ENCODE measurements around the gene CDC42SE1.

The CDC42SE1 gene

GRCh38 chr1:151037032-151037431, 22.4 kb downstream of the CDC42SE1 start:
- H2BK5ac ChIP-seq (ENCODE audit: low read depth, low read length, poor library complexity) = no peak overlapping the region
- H3K9me3 ChIP-seq (ENCODE audit: insufficient read depth, low read depth, low read length) = no peaks in the 10 kb centered on the region
- peaks cover 6 to 7% of the 10 kb centered on the region in 2 experiments for H3K36me3 ChIP-seq (ENCODE audit: control insufficient read depth in 1 of 2, insufficient read depth in 2 of 2, low read length in 2 of 2)
- H3K14ac ChIP-seq (ENCODE audit: low read length) = no peak overlapping the region
- H2BK12ac ChIP-seq (ENCODE audit: low read length) = no peak overlapping the region
- no peak overlapping the region for H3K23ac ChIP-seq (ENCODE audit: low read length)
- no peak overlapping the region for H3K27ac ChIP-seq (ENCODE audit: low read depth, low read length)
- no CpG with 5 or more reads among the region's 6 CpGs for WGBS (ENCODE audit: extremely low coverage, insufficient coverage, insufficient read length)
- DNase-seq = no peak
- peaks cover 0 to 3% of the 10 kb centered on the region in 2 experiments for H3K4me1 ChIP-seq (ENCODE audit: control insufficient read depth in 1 of 2, insufficient read depth in 2 of 2, low read length in 2 of 2)
- H4K91ac ChIP-seq (ENCODE audit: low read depth, low read length) = no peak overlapping the region
- H3K4ac ChIP-seq (ENCODE audit: low read depth, low read length) = no peak overlapping the region
- H4K8ac ChIP-seq (ENCODE audit: low read depth, low read length) = no peak overlapping the region
- H3K79me2 ChIP-seq (ENCODE audit: control insufficient read depth, insufficient read depth, low read length, poor library complexity) = no peaks in the 10 kb centered on the region
- no peak overlapping the region for H3K18ac ChIP-seq (ENCODE audit: low read length)
- H3K79me1 ChIP-seq (ENCODE audit: low read length) = no peaks in the 10 kb centered on the region
- H2AFZ ChIP-seq (ENCODE audit: insufficient read depth, low read length, poor library complexity) = no peak overlapping the region
- H3K9ac ChIP-seq (ENCODE audit: low read length) = no peak overlapping the region
- H3K4me2 ChIP-seq (ENCODE audit: low read length) = no peak overlapping the region
- H2BK120ac ChIP-seq (ENCODE audit: insufficient read depth, low read length, poor library complexity) = no peak overlapping the region
- no peak overlapping the region for H2AK5ac ChIP-seq (ENCODE audit: low read length)
- no peak overlapping the region for H3K4me3 ChIP-seq (ENCODE audit: low read depth, low read length)
- no peaks in the 10 kb centered on the region for H3K27me3 ChIP-seq (ENCODE audit: insufficient read depth, low read length)
- H4K12ac ChIP-seq (ENCODE audit: low read depth, low read length) = no peak overlapping the region

GRCh38 chr1:151036356-151036755, 23.1 kb downstream of the CDC42SE1 start, which contains the start of gene BNIPL:
TSS of gene BNIPL (plus strand) at chr1:151036586. CDS start at chr1:151036726, 140 bp downstream.
- Histone ChIP-seq H4K91ac (ENCODE audit: low read depth, low read length) (no peak within 1 kb of the TSS), H3K4ac (ENCODE audit: low read depth, low read length) (no peak within 1 kb of the TSS), H3K27me3 (ENCODE audit: insufficient read depth, low read length) (no peaks in the 10 kb centered on the region), H3K18ac (ENCODE audit: low read length) (no peak within 1 kb of the TSS), H3K4me1 (ENCODE audit: control insufficient read depth in 1 of 2, insufficient read depth in 2 of 2, low read length in 2 of 2) (peaks cover 0 to 3% of the 10 kb centered on the region in 2 experiments), H2BK5ac (ENCODE audit: low read depth, low read length, poor library complexity) (no peak within 1 kb of the TSS), H4K8ac (ENCODE audit: low read depth, low read length) (no peak within 1 kb of the TSS), H3K9me3 (ENCODE audit: insufficient read depth, low read depth, low read length) (no peaks in the 10 kb centered on the region), H4K12ac (ENCODE audit: low read depth, low read length) (no peak within 1 kb of the TSS), H2BK12ac (ENCODE audit: low read length) (no peak within 1 kb of the TSS), H3K79me1 (ENCODE audit: low read length) (no peaks in the 10 kb centered on the region), H3K23ac (ENCODE audit: low read length) (no peak within 1 kb of the TSS), H3K36me3 (ENCODE audit: control insufficient read depth in 1 of 2, insufficient read depth in 2 of 2, low read length in 2 of 2) (peaks cover 6 to 9% of the 10 kb centered on the region in 2 experiments), H2AFZ (ENCODE audit: insufficient read depth, low read length, poor library complexity) (no peak within 1 kb of the TSS), H3K14ac (ENCODE audit: low read length) (no peak within 1 kb of the TSS), H3K9ac (ENCODE audit: low read length) (no peak within 1 kb of the TSS), H2AK5ac (ENCODE audit: low read length) (no peak within 1 kb of the TSS), H2BK120ac (ENCODE audit: insufficient read depth, low read length, poor library complexity) (no peak within 1 kb of the TSS), H3K79me2 (ENCODE audit: control insufficient read depth, insufficient read depth, low read length, poor library complexity) (no peaks in the 10 kb centered on the region), H3K4me2 (ENCODE audit: low read length) (no peak within 1 kb of the TSS), H3K27ac (ENCODE audit: low read depth, low read length) (no peak within 1 kb of the TSS), H3K4me3 (ENCODE audit: low read depth, low read length) (no peak within 1 kb of the TSS)
- DNase-seq = no peak
- no CpG with 5 or more reads among the region's 2 CpGs for WGBS (ENCODE audit: extremely low coverage, insufficient coverage, insufficient read length)

GRCh38 chr1:151035167-151035566, 24.3 kb downstream of the CDC42SE1 start:
- Histone ChIP-seq H3K27me3 (ENCODE audit: insufficient read depth, low read length) (no peaks in the 10 kb centered on the region), H3K79me1 (ENCODE audit: low read length) (no peaks in the 10 kb centered on the region), H3K14ac (ENCODE audit: low read length) (no peak overlapping the region), H3K27ac (ENCODE audit: low read depth, low read length) (no peak overlapping the region), H3K18ac (ENCODE audit: low read length) (no peak overlapping the region), H3K4me1 (ENCODE audit: control insufficient read depth in 1 of 2, insufficient read depth in 2 of 2, low read length in 2 of 2) (peaks cover 0 to 3% of the 10 kb centered on the region in 2 experiments), H2BK12ac (ENCODE audit: low read length) (no peak overlapping the region), H3K4ac (ENCODE audit: low read depth, low read length) (no peak overlapping the region), H2BK120ac (ENCODE audit: insufficient read depth, low read length, poor library complexity) (no peak overlapping the region), H2AK5ac (ENCODE audit: low read length) (no peak overlapping the region), H3K4me2 (ENCODE audit: low read length) (no peak overlapping the region), H3K4me3 (ENCODE audit: low read depth, low read length) (no peak overlapping the region), H3K9me3 (ENCODE audit: insufficient read depth, low read depth, low read length) (no peaks in the 10 kb centered on the region), H3K79me2 (ENCODE audit: control insufficient read depth, insufficient read depth, low read length, poor library complexity) (no peaks in the 10 kb centered on the region), H4K12ac (ENCODE audit: low read depth, low read length) (no peak overlapping the region), H3K23ac (ENCODE audit: low read length) (no peak overlapping the region), H2BK5ac (ENCODE audit: low read depth, low read length, poor library complexity) (no peak overlapping the region), H4K8ac (ENCODE audit: low read depth, low read length) (no peak overlapping the region), H3K9ac (ENCODE audit: low read length) (no peak overlapping the region), H2AFZ (ENCODE audit: insufficient read depth, low read length, poor library complexity) (no peak overlapping the region), H4K91ac (ENCODE audit: low read depth, low read length) (no peak overlapping the region), H3K36me3 (ENCODE audit: control insufficient read depth in 1 of 2, insufficient read depth in 2 of 2, low read length in 2 of 2) (peaks cover 6 to 10% of the 10 kb centered on the region in 2 experiments)
- no CpG with 5 or more reads among the region's 3 CpGs for WGBS (ENCODE audit: extremely low coverage, insufficient coverage, insufficient read length)
- no peak for DNase-seq

- H3K27me3 ChIP-seq (ENCODE audit: insufficient read depth, low read length) = no peaks in the 10 kb centered on the region
- WGBS (ENCODE audit: extremely low coverage, insufficient coverage, insufficient read length) = no CpG with 5 or more reads among the region's 8 CpGs
- peaks cover 2% of the 10 kb centered on the region for H3K9me3 ChIP-seq (ENCODE audit: insufficient read depth, low read depth, low read length)
- peaks cover 0 to 3% of the 10 kb centered on the region in 2 experiments for H3K4me1 ChIP-seq (ENCODE audit: control insufficient read depth in 1 of 2, insufficient read depth in 2 of 2, low read length in 2 of 2)
- peaks cover 9 to 19% of the 10 kb centered on the region in 2 experiments for H3K36me3 ChIP-seq (ENCODE audit: control insufficient read depth in 1 of 2, insufficient read depth in 2 of 2, low read length in 2 of 2)
- no peak overlapping the region for H3K27ac ChIP-seq (ENCODE audit: low read depth, low read length)
- no peak for DNase-seq
- H3K79me1 ChIP-seq (ENCODE audit: low read length) = no peaks in the 10 kb centered on the region
- no peak overlapping the region for H4K12ac ChIP-seq (ENCODE audit: low read depth, low read length)
- H3K9ac ChIP-seq (ENCODE audit: low read length) = no peak overlapping the region
- no peak overlapping the region for H3K4me2 ChIP-seq (ENCODE audit: low read length)
- H3K4me3 ChIP-seq (ENCODE audit: low read depth, low read length) = no peak overlapping the region
- H3K14ac ChIP-seq (ENCODE audit: low read length) = no peak overlapping the region
- no peak overlapping the region for H2BK120ac ChIP-seq (ENCODE audit: insufficient read depth, low read length, poor library complexity)
- no peak overlapping the region for H3K4ac ChIP-seq (ENCODE audit: low read depth, low read length)
- H2BK5ac ChIP-seq (ENCODE audit: low read depth, low read length, poor library complexity) = no peak overlapping the region
- H4K8ac ChIP-seq (ENCODE audit: low read depth, low read length) = no peak overlapping the region
- H3K23ac ChIP-seq (ENCODE audit: low read length) = no peak overlapping the region
- no peak overlapping the region for H3K18ac ChIP-seq (ENCODE audit: low read length)
- H2AFZ ChIP-seq (ENCODE audit: insufficient read depth, low read length, poor library complexity) = no peak overlapping the region
- no peaks in the 10 kb centered on the region for H3K79me2 ChIP-seq (ENCODE audit: control insufficient read depth, insufficient read depth, low read length, poor library complexity)
- H2AK5ac ChIP-seq (ENCODE audit: low read length) = no peak overlapping the region
- H2BK12ac ChIP-seq (ENCODE audit: low read length) = no peak overlapping the region
- no peak overlapping the region for H4K91ac ChIP-seq (ENCODE audit: low read depth, low read length)
Measured at GRCh38 chr1:151032164-151032563, 27.3 kb downstream of the CDC42SE1 start.
